ENCODE measurements around the gene MYDGF. TPM values are rescaled to one million over a fixed set of nuclear protein-coding genes. Genes with fewer than 3 reads are reported as not detected.

The MYDGF gene
- total and polyA plus RNA-seq, 2 of the 13 experiments (the other 11 are each of a cell fraction or from before 2014, with no cell fraction given): 116 to 198 TPM

DNA sequence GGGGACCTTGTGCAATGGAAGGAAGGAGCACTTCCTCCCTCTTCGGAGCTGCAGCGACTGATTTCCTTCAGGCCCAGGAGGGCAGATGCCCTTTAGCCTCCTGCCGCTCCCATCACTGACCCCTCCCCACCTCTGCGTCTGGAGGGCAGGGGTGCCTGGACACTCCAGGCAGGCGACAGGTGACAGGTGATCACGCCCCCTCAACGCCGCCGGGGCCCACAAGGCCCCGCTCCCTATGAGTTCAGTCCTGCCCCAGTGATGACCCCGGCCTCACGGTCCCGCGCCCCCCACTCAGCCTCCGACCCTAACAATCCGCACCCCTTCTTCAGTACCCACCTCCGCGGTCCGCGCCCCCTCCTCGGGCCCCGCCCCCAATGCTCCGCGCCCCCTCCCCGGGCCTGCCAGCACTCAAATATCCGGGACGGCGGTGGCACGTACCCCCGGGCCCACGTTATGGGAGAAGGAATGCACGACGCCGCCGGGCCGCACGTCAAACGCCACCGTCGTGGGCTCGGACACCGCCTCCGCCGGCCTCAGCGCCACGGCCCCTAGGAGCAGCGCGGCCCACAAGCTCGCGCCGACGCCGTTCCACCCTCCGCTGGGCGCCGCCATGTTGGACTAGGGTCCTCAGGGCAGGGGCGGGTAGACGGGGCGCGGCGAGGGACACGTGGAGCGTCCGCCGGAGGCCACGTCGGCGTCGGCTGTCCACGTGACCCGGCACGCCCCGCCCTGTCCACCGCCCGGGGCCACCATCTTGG, at the start of gene MYDGF (continued):
- TF ChIP-seq, protein P1, sequence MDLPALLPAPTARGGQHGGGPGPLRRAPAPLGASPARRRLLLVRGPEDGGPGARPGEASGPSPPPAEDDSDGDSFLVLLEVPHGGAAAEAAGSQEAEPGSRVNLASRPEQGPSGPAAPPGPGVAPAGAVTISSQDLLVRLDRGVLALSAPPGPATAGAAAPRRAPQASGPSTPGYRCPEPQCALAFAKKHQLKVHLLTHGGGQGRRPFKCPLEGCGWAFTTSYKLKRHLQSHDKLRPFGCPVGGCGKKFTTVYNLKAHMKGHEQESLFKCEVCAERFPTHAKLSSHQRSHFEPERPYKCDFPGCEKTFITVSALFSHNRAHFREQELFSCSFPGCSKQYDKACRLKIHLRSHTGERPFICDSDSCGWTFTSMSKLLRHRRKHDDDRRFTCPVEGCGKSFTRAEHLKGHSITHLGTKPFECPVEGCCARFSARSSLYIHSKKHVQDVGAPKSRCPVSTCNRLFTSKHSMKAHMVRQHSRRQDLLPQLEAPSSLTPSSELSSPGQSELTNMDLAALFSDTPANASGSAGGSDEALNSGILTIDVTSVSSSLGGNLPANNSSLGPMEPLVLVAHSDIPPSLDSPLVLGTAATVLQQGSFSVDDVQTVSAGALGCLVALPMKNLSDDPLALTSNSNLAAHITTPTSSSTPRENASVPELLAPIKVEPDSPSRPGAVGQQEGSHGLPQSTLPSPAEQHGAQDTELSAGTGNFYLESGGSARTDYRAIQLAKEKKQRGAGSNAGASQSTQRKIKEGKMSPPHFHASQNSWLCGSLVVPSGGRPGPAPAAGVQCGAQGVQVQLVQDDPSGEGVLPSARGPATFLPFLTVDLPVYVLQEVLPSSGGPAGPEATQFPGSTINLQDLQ (CRISPR knock-in tag; IDR thresholded peaks at IDR 0.05): no peak
- TF ChIP-seq FIP1L1 (IDR thresholded peaks at IDR 0.05; ENCODE audit: borderline replicate concordance, insufficient read depth, low read depth, low read length) (no peak), ZSCAN25 (CRISPR knock-in tag; IDR thresholded peaks at IDR 0.05) (peak; percentile 83), SP5 (CRISPR knock-in tag; IDR thresholded peaks at IDR 0.05; ENCODE audit: borderline replicate concordance, low read depth) (peak; percentile 74), THAP11 (CRISPR knock-in tag; IDR thresholded peaks at IDR 0.05) (peak; percentile 86), ZNF776 (CRISPR knock-in tag; IDR thresholded peaks at IDR 0.05) (peak; percentile 42; the same call in 1 of the 2 replicates), NR2C2 (CRISPR knock-in tag; IDR thresholded peaks at IDR 0.05; ENCODE audit: borderline replicate concordance) (peak; percentile 74), FOXP1 (IDR thresholded peaks at IDR 0.05) (no peak), FOXP1 (CRISPR knock-in tag; IDR thresholded peaks at IDR 0.05) (no peak), ETV5 (CRISPR knock-in tag; IDR thresholded peaks at IDR 0.05; ENCODE audit: borderline replicate concordance) (peak; percentile 52), KDM6A (CRISPR knock-in tag; IDR thresholded peaks at IDR 0.05; ENCODE audit: low read depth) (0 out of 2 replicates have a peak, but pooled peaks have one; percentile 14), BORCS8-MEF2B (CRISPR knock-in tag; IDR thresholded peaks at IDR 0.05) (peak; percentile 58; the same call in 1 of the 2 replicates), SPEN (CRISPR knock-in tag; IDR thresholded peaks at IDR 0.05; ENCODE audit: low read depth) (peak; percentile 67; the same call in 1 of the 2 replicates), TAF15 (IDR thresholded peaks at IDR 0.05; ENCODE audit: low read depth, low read length, poor library complexity, severe bottlenecking) (peak; percentile 24), ZNF713 (CRISPR knock-in tag; IDR thresholded peaks at IDR 0.05) (no peak), NFYC (CRISPR knock-in tag; IDR thresholded peaks at IDR 0.05) (peak; percentile 77)
- TF ChIP-seq, protein P2, sequence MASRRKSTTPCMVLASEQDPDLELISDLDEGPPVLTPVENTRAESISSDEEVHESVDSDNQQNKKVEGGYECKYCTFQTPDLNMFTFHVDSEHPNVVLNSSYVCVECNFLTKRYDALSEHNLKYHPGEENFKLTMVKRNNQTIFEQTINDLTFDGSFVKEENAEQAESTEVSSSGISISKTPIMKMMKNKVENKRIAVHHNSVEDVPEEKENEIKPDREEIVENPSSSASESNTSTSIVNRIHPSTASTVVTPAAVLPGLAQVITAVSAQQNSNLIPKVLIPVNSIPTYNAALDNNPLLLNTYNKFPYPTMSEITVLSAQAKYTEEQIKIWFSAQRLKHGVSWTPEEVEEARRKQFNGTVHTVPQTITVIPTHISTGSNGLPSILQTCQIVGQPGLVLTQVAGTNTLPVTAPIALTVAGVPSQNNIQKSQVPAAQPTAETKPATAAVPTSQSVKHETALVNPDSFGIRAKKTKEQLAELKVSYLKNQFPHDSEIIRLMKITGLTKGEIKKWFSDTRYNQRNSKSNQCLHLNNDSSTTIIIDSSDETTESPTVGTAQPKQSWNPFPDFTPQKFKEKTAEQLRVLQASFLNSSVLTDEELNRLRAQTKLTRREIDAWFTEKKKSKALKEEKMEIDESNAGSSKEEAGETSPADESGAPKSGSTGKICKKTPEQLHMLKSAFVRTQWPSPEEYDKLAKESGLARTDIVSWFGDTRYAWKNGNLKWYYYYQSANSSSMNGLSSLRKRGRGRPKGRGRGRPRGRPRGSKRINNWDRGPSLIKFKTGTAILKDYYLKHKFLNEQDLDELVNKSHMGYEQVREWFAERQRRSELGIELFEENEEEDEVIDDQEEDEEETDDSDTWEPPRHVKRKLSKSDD (CRISPR knock-in tag; IDR thresholded peaks at IDR 0.05; ENCODE audit: low read depth): peak; percentile 70
- TF ChIP-seq, protein P3, sequence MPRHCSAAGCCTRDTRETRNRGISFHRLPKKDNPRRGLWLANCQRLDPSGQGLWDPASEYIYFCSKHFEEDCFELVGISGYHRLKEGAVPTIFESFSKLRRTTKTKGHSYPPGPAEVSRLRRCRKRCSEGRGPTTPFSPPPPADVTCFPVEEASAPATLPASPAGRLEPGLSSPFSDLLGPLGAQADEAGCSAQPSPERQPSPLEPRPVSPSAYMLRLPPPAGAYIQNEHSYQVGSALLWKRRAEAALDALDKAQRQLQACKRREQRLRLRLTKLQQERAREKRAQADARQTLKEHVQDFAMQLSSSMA (CRISPR knock-in tag; IDR thresholded peaks at IDR 0.05): 0 out of 2 replicates have a peak, but pooled peaks have one; percentile 4
- TF ChIP-seq, protein P4, sequence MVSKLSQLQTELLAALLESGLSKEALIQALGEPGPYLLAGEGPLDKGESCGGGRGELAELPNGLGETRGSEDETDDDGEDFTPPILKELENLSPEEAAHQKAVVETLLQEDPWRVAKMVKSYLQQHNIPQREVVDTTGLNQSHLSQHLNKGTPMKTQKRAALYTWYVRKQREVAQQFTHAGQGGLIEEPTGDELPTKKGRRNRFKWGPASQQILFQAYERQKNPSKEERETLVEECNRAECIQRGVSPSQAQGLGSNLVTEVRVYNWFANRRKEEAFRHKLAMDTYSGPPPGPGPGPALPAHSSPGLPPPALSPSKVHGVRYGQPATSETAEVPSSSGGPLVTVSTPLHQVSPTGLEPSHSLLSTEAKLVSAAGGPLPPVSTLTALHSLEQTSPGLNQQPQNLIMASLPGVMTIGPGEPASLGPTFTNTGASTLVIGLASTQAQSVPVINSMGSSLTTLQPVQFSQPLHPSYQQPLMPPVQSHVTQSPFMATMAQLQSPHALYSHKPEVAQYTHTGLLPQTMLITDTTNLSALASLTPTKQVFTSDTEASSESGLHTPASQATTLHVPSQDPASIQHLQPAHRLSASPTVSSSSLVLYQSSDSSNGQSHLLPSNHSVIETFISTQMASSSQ (IDR thresholded peaks at IDR 0.05; ENCODE audit: low read depth): no peak
- TF ChIP-seq, protein P4 (CRISPR knock-in tag; IDR thresholded peaks at IDR 0.05; ENCODE audit: borderline replicate concordance): peak; percentile 71; the same call in 1 of the 2 replicates

All from HepG2 (cell line).